GM12892 (cell line): Measurements from ENCODE around the gene PXDC1.

Source experiments
- POLR2A ChIP-seq: IDR thresholded peaks from 2 replicates; pipeline ENCODE4 v1.6.1; 2011; ENCODE audit warnings: low read depth, low read length, control low read depth
- POLR2AphosphoS5 ChIP-seq: IDR thresholded peaks from 2 replicates; pipeline ENCODE4 v1.6.1; 2011; ENCODE audit warnings: low read depth, low read length, control low read depth
- TAF1 ChIP-seq: IDR thresholded peaks from 2 replicates; pipeline ENCODE4 v1.6.1; 2011; ENCODE audit warnings: low read depth, mild to moderate bottlenecking, control low read depth, low read length, borderline replicate concordance

DNA sequence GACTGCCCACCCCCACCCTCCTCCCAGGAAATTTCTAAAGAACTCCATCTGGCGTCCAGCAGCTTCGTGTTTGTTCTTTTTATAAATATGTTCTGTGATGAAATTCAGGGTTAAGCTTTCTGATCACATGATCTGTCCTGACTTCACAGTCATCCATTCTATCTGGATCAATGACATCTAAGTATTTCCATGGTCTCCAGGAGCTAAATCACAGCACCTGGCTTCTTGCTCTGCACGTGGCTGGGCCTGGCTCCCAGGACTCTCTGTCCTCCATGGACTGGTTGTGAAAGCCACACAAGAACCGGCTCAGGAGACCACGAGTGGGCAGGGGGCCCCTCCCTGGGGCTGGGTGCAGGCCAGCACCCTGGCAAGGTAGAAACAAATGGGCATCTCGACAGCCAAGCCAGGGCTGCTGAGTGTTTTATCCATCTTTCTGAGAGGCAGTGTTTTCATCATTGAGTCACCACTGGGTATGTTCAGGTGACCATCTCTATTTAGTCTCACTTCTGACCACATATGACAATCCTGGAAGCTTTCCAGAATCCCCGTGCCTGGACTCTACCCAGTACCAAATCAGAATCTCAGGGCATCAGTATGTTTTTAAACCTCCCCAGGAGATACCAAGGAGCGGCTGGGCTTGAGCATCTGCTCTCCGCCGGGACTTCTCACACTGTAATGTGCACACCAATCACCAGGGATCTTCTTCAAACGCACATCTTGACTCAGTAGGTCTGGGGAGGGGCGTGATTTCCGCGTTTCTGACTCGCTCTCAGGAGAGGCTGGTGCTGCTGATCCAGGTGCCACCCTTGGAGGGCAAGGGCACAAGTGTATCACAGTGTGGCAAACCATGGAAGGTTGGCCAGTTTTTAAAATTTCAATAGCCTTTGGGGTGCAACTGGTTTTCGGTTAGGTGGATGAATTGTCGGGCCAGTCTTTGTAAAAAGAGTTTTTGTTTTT is 31.6 kb upstream of the PXDC1 start:
- no peak for TF ChIP-seq POLR2A
- no peak for TF ChIP-seq POLR2AphosphoS5
- no peak for TF ChIP-seq TAF1
